Ishikawa (cell line): ENCODE results near the gene UBIAD1.

Experiments used
- CEBPB ChIP-seq: IDR thresholded peaks from 2 replicates; pipeline ENCODE4 v1.6.1; 2012
- CREB1 ChIP-seq: IDR thresholded peaks from 2 replicates; pipeline ENCODE4 v1.6.1; 2012; ENCODE audit warnings: low read depth
- EGR1 ChIP-seq: IDR thresholded peaks from 2 replicates; pipeline ENCODE4 v1.6.1; 2012
- EP300 ChIP-seq: IDR thresholded peaks from 2 replicates; pipeline ENCODE4 v1.6.1; 2012; ENCODE audit warnings: borderline replicate concordance
- FOXM1 ChIP-seq: IDR thresholded peaks from 2 replicates; pipeline ENCODE4 v1.6.1; 2012; ENCODE audit warnings: low read depth, borderline replicate concordance
- NFIC ChIP-seq: IDR thresholded peaks from 2 replicates; pipeline ENCODE4 v1.6.1; 2012
- RAD21 ChIP-seq: IDR thresholded peaks from 2 replicates; pipeline ENCODE4 v1.6.1; 2012; ENCODE audit warnings: low read depth
- TAF1 ChIP-seq: IDR thresholded peaks from 2 replicates; pipeline ENCODE4 v1.6.1; 2012; ENCODE audit warnings: low read depth, mild to moderate bottlenecking
- TCF12 ChIP-seq: IDR thresholded peaks from 2 replicates; pipeline ENCODE4 v1.6.1; 2012; ENCODE audit warnings: low read depth
- TEAD4 ChIP-seq: IDR thresholded peaks from 2 replicates; pipeline ENCODE4 v1.6.1; 2012
- YY1 ChIP-seq: IDR thresholded peaks from 2 replicates; pipeline ENCODE4 v1.6.1; 2012; ENCODE audit warnings: low read depth
- ZBTB7A ChIP-seq: IDR thresholded peaks from 2 replicates; pipeline ENCODE4 v1.6.1; 2012; ENCODE audit warnings: low read depth
- TF ChIP-seq, protein P1 (sequence below): IDR thresholded peaks from 2 replicates; pipeline ENCODE4 v1.6.1; 2012
- TF ChIP-seq, protein P2 (sequence below): IDR thresholded peaks from 2 replicates; pipeline ENCODE4 v1.6.1; 2012; ENCODE audit warnings: low read depth, mild to moderate bottlenecking
- TF ChIP-seq, protein P3 (sequence below): IDR thresholded peaks from 2 replicates; pipeline ENCODE4 v1.6.1; 2012

UBIAD1 gene

DNA sequence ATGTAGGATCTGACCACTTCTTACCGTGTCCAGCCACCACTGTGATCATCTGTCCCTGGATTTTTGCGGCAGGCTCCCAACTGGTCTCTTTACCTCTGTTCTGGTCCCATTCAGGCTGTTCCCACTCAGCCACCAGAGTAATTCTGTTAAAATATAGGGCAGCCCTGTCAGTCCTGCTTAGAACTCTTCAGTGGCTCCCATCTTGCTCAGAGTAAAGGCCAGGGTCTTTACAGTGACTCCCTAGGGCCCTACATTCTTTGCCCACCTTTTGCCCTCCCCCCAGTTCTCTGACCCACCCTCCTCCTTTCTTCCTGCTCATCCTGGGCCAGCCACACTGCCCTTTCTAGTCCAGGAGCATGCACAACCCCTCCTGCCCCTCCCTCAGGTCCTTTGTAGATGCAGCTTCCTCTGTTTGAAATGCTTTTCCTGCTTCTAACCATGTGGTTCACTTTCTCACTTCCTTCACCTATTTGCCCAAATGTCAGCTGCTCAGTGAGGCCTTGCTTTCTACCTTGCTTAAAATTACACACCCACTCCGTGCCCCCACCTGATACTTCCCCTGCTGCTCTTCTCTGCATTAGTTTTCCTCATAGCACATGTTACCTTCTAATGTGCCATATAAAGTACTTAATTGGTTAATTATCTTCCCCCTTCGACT, 7.8 kb downstream of the UBIAD1 start:
- TF ChIP-seq NFIC (no peak), YY1 (no peak), TAF1 (no peak), CEBPB (no peak), TEAD4 (no peak), CREB1 (no peak), EP300 (no peak), ZBTB7A (no peak), EGR1 (no peak), RAD21 (no peak)
- TF ChIP-seq, protein P1, sequence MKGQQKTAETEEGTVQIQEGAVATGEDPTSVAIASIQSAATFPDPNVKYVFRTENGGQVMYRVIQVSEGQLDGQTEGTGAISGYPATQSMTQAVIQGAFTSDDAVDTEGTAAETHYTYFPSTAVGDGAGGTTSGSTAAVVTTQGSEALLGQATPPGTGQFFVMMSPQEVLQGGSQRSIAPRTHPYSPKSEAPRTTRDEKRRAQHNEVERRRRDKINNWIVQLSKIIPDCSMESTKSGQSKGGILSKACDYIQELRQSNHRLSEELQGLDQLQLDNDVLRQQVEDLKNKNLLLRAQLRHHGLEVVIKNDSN, result no peak
- TF ChIP-seq, protein P2, sequence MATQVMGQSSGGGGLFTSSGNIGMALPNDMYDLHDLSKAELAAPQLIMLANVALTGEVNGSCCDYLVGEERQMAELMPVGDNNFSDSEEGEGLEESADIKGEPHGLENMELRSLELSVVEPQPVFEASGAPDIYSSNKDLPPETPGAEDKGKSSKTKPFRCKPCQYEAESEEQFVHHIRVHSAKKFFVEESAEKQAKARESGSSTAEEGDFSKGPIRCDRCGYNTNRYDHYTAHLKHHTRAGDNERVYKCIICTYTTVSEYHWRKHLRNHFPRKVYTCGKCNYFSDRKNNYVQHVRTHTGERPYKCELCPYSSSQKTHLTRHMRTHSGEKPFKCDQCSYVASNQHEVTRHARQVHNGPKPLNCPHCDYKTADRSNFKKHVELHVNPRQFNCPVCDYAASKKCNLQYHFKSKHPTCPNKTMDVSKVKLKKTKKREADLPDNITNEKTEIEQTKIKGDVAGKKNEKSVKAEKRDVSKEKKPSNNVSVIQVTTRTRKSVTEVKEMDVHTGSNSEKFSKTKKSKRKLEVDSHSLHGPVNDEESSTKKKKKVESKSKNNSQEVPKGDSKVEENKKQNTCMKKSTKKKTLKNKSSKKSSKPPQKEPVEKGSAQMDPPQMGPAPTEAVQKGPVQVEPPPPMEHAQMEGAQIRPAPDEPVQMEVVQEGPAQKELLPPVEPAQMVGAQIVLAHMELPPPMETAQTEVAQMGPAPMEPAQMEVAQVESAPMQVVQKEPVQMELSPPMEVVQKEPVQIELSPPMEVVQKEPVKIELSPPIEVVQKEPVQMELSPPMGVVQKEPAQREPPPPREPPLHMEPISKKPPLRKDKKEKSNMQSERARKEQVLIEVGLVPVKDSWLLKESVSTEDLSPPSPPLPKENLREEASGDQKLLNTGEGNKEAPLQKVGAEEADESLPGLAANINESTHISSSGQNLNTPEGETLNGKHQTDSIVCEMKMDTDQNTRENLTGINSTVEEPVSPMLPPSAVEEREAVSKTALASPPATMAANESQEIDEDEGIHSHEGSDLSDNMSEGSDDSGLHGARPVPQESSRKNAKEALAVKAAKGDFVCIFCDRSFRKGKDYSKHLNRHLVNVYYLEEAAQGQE, result no peak
- TF ChIP-seq, protein P3, sequence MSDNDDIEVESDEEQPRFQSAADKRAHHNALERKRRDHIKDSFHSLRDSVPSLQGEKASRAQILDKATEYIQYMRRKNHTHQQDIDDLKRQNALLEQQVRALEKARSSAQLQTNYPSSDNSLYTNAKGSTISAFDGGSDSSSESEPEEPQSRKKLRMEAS, result no peak

DNA sequence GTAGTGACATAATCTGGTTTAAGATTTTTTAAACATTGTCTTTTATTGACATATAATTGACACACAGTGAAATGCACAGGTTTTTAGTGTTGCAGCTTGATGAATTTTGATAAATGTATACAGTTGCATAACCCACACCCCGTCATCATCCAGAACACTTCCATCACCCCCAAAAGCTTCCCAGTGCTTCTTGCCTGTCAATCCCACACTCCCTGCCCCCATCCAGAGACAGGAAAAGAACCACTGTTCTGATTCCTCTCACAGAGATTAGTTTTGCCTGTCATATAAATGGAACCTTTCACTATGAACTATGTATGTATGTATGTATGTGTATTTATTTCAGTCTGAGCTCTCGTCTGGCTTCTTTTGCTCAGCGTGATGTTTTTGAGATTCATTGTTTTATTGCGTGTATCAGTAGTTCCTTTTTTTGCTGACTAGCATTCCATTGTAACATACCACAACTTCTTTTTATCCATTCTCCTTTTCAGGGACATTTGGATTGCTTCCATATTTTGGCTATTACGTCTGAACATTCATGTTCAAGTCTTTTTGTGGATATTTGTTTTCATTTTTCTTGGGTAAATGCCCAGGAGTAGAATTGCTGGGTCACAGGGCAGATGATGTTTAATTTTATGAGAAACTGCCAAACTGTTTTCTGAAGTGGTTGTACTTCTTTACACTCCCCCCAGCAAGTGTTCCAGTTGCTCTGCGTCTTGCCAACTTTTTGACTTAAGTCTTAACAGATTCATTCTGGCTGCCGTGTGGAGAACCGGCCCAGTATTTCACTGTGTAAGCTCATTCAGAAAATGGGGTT, 8.7 kb downstream of the UBIAD1 start:
- no peak for TF ChIP-seq FOXM1
- no peak for TF ChIP-seq TCF12
- TF ChIP-seq, protein P1, result no peak
- TF ChIP-seq CREB1, result no peak
- no peak for TF ChIP-seq ZBTB7A
- TF ChIP-seq CEBPB, result no peak
- no peak for TF ChIP-seq TEAD4
- TF ChIP-seq YY1, result no peak
- no peak for TF ChIP-seq RAD21
- no peak for TF ChIP-seq TAF1
- TF ChIP-seq EP300, result no peak
- TF ChIP-seq, protein P3, result no peak
- no peak for TF ChIP-seq EGR1
- TF ChIP-seq NFIC, result no peak
- TF ChIP-seq, protein P2, result no peak

DNA sequence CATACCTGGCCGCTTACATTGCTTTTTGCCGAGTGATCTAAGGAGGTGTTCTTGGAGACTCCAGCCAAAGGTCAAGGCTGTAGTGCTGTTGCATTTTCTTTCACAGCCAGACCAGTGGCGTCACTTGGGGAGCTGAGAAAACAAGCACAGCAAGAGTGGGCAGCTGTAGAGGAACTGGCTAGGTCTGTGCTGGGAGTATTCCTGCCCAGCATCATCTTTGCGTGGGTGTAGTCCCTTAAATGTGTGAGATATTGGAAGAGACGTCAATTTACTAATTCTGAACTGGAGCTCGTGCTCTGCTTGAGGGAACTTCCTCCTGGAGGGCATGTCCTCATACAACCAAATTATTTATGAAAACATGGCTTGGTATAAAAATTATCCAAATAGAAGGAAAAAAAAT, 10.2 kb downstream of the UBIAD1 start:
- no peak for TF ChIP-seq CEBPB
- no peak for TF ChIP-seq YY1
- no peak for TF ChIP-seq EP300

DNA sequence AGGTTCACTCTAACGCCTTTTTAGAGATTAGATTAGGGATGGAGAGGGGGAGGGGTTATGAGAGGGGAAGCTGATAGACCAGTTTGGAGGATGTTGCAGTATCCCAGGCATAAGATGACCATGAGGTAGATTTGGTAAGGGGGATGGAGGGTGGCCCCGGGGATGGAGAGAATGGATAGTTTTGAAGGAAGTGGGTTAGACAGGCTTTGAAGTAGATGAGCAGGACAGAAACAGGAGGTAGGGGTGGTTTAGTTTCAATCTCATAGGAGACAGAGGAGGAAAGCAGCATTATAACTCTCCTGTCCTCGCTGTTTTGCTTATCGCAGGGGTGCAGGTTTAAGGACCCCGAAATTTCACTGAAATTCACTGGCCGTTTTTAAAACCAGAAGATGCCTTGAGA, 11.8 kb downstream of the UBIAD1 start:
- TF ChIP-seq YY1, result no peak
- TF ChIP-seq, protein P2, result no peak
- TF ChIP-seq CEBPB, result no peak
- no peak for TF ChIP-seq CREB1
- TF ChIP-seq TAF1, result no peak
- TF ChIP-seq, protein P3, result no peak
- TF ChIP-seq ZBTB7A, result no peak
- no peak for TF ChIP-seq TCF12
- TF ChIP-seq FOXM1, result no peak
- TF ChIP-seq EP300, result no peak
- TF ChIP-seq EGR1, result no peak
- TF ChIP-seq TEAD4, result no peak
- TF ChIP-seq, protein P1, result no peak
- TF ChIP-seq NFIC, result no peak
- TF ChIP-seq RAD21, result no peak
